ENCODE data around the gene EFNA2.

DNA sequence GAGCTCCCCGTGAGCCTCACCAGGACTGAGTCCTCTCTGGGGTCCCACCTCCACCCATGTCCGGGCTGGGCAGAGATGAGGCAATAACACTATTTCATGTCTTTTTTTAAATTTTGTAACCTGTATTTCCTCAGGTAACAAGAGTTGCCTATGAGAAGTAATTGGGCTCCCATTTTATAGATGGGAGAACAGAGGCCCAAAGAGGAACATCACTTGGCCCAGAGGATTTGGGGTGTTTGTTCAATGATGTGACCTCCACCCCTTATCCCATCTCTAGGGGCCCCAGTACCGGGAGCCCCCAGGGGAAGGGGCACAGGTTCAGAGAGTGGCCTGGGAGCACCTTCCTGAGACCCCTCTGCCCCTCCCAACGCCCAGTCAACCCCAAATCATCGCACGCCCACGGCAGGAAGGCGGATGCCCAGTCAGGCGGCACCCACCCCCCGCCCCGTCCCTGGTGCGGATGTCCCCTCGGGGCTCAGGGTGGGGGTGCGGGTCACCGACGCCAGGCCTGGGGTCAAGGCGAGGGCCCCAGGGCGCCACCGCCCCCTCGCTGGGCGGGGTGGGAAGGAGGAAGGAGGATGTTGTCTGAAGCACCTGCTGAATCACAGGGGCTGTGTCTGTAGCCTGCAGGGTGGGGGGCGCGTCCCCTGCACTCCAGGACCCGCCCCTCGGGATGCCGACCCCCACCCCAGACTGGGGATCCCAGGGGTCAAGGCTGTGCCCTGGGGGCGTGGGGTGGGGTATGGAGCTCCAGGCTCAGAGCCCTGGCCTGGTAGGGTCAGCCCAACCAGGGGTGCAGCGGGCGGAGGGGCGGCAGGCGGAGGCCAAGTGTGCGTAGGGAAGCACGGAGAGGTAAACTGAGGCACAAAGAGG lies 25.6 kb upstream of the EFNA2 start:
- TF ChIP-seq, protein P1, sequence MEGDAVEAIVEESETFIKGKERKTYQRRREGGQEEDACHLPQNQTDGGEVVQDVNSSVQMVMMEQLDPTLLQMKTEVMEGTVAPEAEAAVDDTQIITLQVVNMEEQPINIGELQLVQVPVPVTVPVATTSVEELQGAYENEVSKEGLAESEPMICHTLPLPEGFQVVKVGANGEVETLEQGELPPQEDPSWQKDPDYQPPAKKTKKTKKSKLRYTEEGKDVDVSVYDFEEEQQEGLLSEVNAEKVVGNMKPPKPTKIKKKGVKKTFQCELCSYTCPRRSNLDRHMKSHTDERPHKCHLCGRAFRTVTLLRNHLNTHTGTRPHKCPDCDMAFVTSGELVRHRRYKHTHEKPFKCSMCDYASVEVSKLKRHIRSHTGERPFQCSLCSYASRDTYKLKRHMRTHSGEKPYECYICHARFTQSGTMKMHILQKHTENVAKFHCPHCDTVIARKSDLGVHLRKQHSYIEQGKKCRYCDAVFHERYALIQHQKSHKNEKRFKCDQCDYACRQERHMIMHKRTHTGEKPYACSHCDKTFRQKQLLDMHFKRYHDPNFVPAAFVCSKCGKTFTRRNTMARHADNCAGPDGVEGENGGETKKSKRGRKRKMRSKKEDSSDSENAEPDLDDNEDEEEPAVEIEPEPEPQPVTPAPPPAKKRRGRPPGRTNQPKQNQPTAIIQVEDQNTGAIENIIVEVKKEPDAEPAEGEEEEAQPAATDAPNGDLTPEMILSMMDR (IDR thresholded peaks at IDR 0.05): no peak
- no peak for TF ChIP-seq POLR2A (IDR thresholded peaks at IDR 0.05)

Measured in uterus (tissue), 2 donors.